Hepatocyte (in vitro differentiated cells): ENCODE data around the gene PUSL1. TPM values are rescaled to one million over a fixed set of nuclear protein-coding genes. Genes with fewer than 3 reads are reported as not detected.

ENCODE experiments used
- DNase-seq: peaks from one replicate; pipeline ENCODE4 v3.0.0-alpha.2; 2016; ENCODE audit warnings: low spot score
- H2AFZ ChIP-seq: fragments of 200-600 bp; sonication (generic); 2 replicates; pipeline ENCODE4 v1.6.0; 2016; ENCODE audit warnings: antibody characterized with exemption, mild to moderate bottlenecking
- H3K27ac ChIP-seq: fragments of 200-600 bp; sonication (generic); 2 replicates; pipeline ENCODE4 v1.5.1; 2016; ENCODE audit warnings: mild to moderate bottlenecking
- H3K27me3 ChIP-seq: fragments of 200-600 bp; sonication (generic); 2 replicates; pipeline ENCODE4 v1.6.1; 2016
- H3K36me3 ChIP-seq: fragments of 200-600 bp; sonication (generic); replicated peaks from 2 replicates; pipeline ENCODE4 v1.5.1; 2016; ENCODE audit warnings: low read depth; ENCODE audit not compliant: insufficient read depth
- H3K4me1 ChIP-seq: fragments of 200-600 bp; sonication (generic); 2 replicates; pipeline ENCODE4 v1.5.1; 2016; ENCODE audit warnings: mild to moderate bottlenecking, moderate library complexity; ENCODE audit not compliant: insufficient read depth
- H3K4me2 ChIP-seq: fragments of 200-600 bp; sonication (generic); 2 replicates; pipeline ENCODE4 v1.6.0; 2016
- H3K4me3 ChIP-seq: fragments of 200-600 bp; sonication (generic); 2 replicates; pipeline ENCODE4 v1.5.1; 2016; ENCODE audit warnings: mild to moderate bottlenecking
- H3K79me2 ChIP-seq: fragments of 200-600 bp; sonication (generic); 2 replicates; pipeline ENCODE4 v1.6.0; 2017; ENCODE audit warnings: mild to moderate bottlenecking
- H3K9me2 ChIP-seq: fragments of 200-600 bp; sonication (generic); replicated peaks from 2 replicates; pipeline ENCODE4 v1.6.0; 2017; ENCODE audit warnings: mild to moderate bottlenecking; ENCODE audit not compliant: insufficient read depth
- H3K9me3 ChIP-seq: fragments of 200-600 bp; sonication (generic); 2 replicates; pipeline ENCODE4 v1.5.1; 2016; ENCODE audit warnings: low read depth, mild to moderate bottlenecking
- H4K20me1 ChIP-seq: fragments of 200-600 bp; sonication (generic); 2 replicates; pipeline ENCODE4 v1.6.0; 2016; ENCODE audit warnings: mild to moderate bottlenecking; ENCODE audit not compliant: insufficient read depth, poor library complexity, severe bottlenecking
- CTCF ChIP-seq: fragments of 200-600 bp; sonication (generic); IDR thresholded peaks from 2 replicates; pipeline ENCODE4 v1.5.1; 2016; ENCODE audit warnings: antibody characterized with exemption, mild to moderate bottlenecking; ENCODE audit not compliant: poor library complexity
- EZH2 ChIP-seq: fragments of 200-600 bp; sonication (generic); IDR thresholded peaks from 2 replicates; pipeline ENCODE4 v1.6.1; 2016; ENCODE audit warnings: antibody characterized with exemption, mild to moderate bottlenecking, borderline replicate concordance
- EZH2phosphoT487 ChIP-seq: fragments of 200-600 bp; sonication (generic); IDR thresholded peaks from one replicate; pipeline ENCODE4 v1.6.1; 2018; ENCODE audit warnings: antibody characterized with exemption, mild to moderate bottlenecking, low read depth, moderate library complexity; ENCODE audit not compliant: unreplicated experiment, severe bottlenecking
- WGBS: methylation state at CpG from one replicate; pipeline ENCODE4 v1.1.6; 2016; ENCODE audit warnings: low lambda C conversion rate; ENCODE audit errors: missing lambda C conversion rate; 5-methylcytosine and 5-hydroxymethylcytosine counted together
- polyA plus RNA-seq: library from polyadenylated mRNA; unstranded; fragments of >200 nt; fragmentation: Nextera tagmentation; extraction: Ambion mirVana; gene quantifications from 2 replicates; pipeline ENCODE4 v1.2.1, GENCODE V29; 2016
- total RNA-seq: library from RNA; depleted of rRNA; stranded (reverse); fragments of >200 nt; gene quantifications from 2 replicates; pipeline ENCODE4 v1.2.3, GENCODE V29; 2014

The PUSL1 gene
- total and polyA plus RNA-seq, 2 experiments from 2014 or later, result 27.7 to 37.2 TPM

GRCh38 chr1:1322952-1323351, 14.6 kb downstream of the PUSL1 start:
- no peak for DNase-seq
- Histone ChIP-seq H3K27me3 (no peaks in the 10 kb centered on the region), H3K4me2 (peak overlapping the region; percentile 66), H3K9me3 (no peaks in the 10 kb centered on the region), H2AFZ (no peak overlapping the region), H3K4me3 (no peak overlapping the region), H3K4me1 (peaks cover 15% of the 10 kb centered on the region), H3K79me2 (peaks cover 77% of the 10 kb centered on the region), H3K9me2 (no peaks in the 10 kb centered on the region), H3K36me3 (no peaks in the 10 kb centered on the region), H3K27ac (no peak overlapping the region), H4K20me1 (peaks cover 28% of the 10 kb centered on the region)
- TF ChIP-seq EZH2 (no peak), EZH2phosphoT487 (no peak), CTCF (no peak)
- WGBS, result 93% methylated on average over 10 of the region's 10 CpGs

- WGBS, result under 1% methylated on average over 33 of the region's 41 CpGs
- Histone ChIP-seq H2AFZ (peak overlapping the region; percentile 85), H3K9me2 (no peaks in the 10 kb centered on the region), H3K27me3 (no peaks in the 10 kb centered on the region), H3K4me2 (peak overlapping the region; percentile 89), H3K27ac (peak overlapping the region; percentile 86), H4K20me1 (peaks cover 28% of the 10 kb centered on the region), H3K79me2 (peaks cover 71% of the 10 kb centered on the region), H3K4me3 (peak overlapping the region; percentile 99), H3K4me1 (peaks cover 13% of the 10 kb centered on the region), H3K9me3 (no peaks in the 10 kb centered on the region), H3K36me3 (no peaks in the 10 kb centered on the region)
- TF ChIP-seq CTCF (no peak), EZH2phosphoT487 (no peak), EZH2 (no peak)
- no peak for DNase-seq
Observed at GRCh38 chr1:1324084-1324523, 15.7 kb downstream of the PUSL1 start.

- Histone ChIP-seq H3K9me3 (no peaks in the 10 kb centered on the region), H3K9me2 (no peaks in the 10 kb centered on the region), H3K36me3 (no peaks in the 10 kb centered on the region), H3K4me2 (peak within 1 kb of the TSS; percentile 95), H3K4me1 (peaks cover 13% of the 10 kb centered on the region), H3K27ac (peak within 1 kb of the TSS; percentile 89), H2AFZ (peak within 1 kb of the TSS; percentile 85), H4K20me1 (peaks cover 28% of the 10 kb centered on the region), H3K4me3 (peak within 1 kb of the TSS; percentile 99), H3K79me2 (peaks cover 65% of the 10 kb centered on the region), H3K27me3 (no peaks in the 10 kb centered on the region)
- DNase-seq, result peak; percentile 98
- TF ChIP-seq CTCF (no peak), EZH2 (no peak), EZH2phosphoT487 (no peak)
- WGBS, result 5% methylated on average over 29 of the region's 84 CpGs
Observed at GRCh38 chr1:1324524-1325287, 16.3 kb downstream of the PUSL1 start, which contains the start of the genes CPTP and INTS11. CPTP (plus strand) TSS chr1:1324802; CDS start chr1:1326911, 2,109 bp downstream. INTS11 (minus strand) TSS chr1:1324660; CDS start chr1:1324608, 52 bp downstream.
